Chondrocyte (in vitro differentiated cells): ENCODE results near the gene S100A8. TPM values are rescaled to one million over a fixed set of nuclear protein-coding genes. Genes with fewer than 3 reads are reported as not detected.

ENCODE experiments used
- DNase-seq: peaks from one replicate; pipeline ENCODE4 v3.0.0; 2021; ENCODE audit warnings: mixed read lengths, low spot score
- H3K27ac Mint-ChIP-seq: one replicate; pipeline ENCODE4 v1.8.0; 2021; ENCODE audit warnings: mild to moderate bottlenecking, moderate library complexity, mixed read lengths; ENCODE audit not compliant: unreplicated experiment
- H3K27me3 Mint-ChIP-seq: 2 replicates; pipeline ENCODE4 v1.8.0; 2021; ENCODE audit warnings: low read depth, mixed read lengths
- H3K36me3 Mint-ChIP-seq: 2 replicates; pipeline ENCODE4 v1.8.0; 2021; ENCODE audit warnings: low read depth, mixed read lengths
- H3K4me1 Mint-ChIP-seq: 2 replicates; pipeline ENCODE4 v1.8.0; 2021; ENCODE audit warnings: low read depth, mild to moderate bottlenecking, mixed read lengths
- H3K4me3 Mint-ChIP-seq: one replicate; pipeline ENCODE4 v1.8.0; 2021; ENCODE audit warnings: mild to moderate bottlenecking, moderate library complexity, mixed read lengths; ENCODE audit not compliant: unreplicated experiment
- H3K9me3 Mint-ChIP-seq: 2 replicates; pipeline ENCODE4 v1.8.0; 2021; ENCODE audit warnings: low read depth, mixed read lengths
- CTCF ChIP-seq: fragments of 200-600 bp; sonication (generic); IDR thresholded peaks from 2 replicates; pipeline ENCODE4 v1.5.0; 2021; ENCODE audit warnings: antibody characterized with exemption, mild to moderate bottlenecking, moderate library complexity
- total RNA-seq: library from RNA; stranded (reverse); gene quantifications from 3 replicates; pipeline ENCODE4 v1.2.1, GENCODE V29; 2021

The S100A8 gene
- total RNA-seq, 1 donor from 2014 or later = not detected

GRCh38 chr1:153432874-153433681, 42.2 kb upstream of the S100A8 start:
- Mint-ChIP-seq H3K4me3 (no peak overlapping the region), H3K27ac (no peak overlapping the region), H3K9me3 (no peaks in the 10 kb centered on the region), H3K36me3 (no peaks in the 10 kb centered on the region), H3K4me1 (no peaks in the 10 kb centered on the region), H3K27me3 (peaks cover 23% of the 10 kb centered on the region)
- no peak for TF ChIP-seq CTCF
- no peak for DNase-seq

GRCh38 chr1:153431928-153432327, 41.1 kb upstream of the S100A8 start:
- no peaks in the 10 kb centered on the region for H3K4me1 Mint-ChIP-seq
- H3K36me3 Mint-ChIP-seq = no peaks in the 10 kb centered on the region
- no peaks in the 10 kb centered on the region for H3K9me3 Mint-ChIP-seq
- H3K4me3 Mint-ChIP-seq = no peak overlapping the region
- DNase-seq = no peak
- no peak overlapping the region for H3K27ac Mint-ChIP-seq
- peaks cover 19% of the 10 kb centered on the region for H3K27me3 Mint-ChIP-seq
- no peak for TF ChIP-seq CTCF

DNA sequence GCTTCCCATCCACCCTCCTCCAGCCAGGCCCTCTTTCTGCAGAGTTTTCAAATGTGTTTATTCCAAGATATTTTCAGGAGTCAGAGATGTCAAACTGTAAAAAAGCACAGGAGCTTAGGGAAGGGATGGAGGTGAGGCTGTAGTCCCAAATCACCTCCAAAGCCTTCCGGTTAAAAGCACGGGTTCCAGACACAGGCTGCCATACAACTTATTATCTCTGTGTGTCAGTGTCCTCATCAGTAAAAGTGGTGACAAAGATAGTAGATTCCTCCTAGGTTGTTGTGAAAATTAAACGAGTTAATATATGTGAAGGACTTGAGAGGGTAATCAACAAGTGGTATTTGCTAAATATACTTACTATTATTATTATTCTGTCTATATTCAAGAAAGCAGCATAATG, 40.6 kb upstream of the S100A8 start:
- no peaks in the 10 kb centered on the region for H3K4me1 Mint-ChIP-seq
- H3K36me3 Mint-ChIP-seq = no peaks in the 10 kb centered on the region
- H3K9me3 Mint-ChIP-seq = no peaks in the 10 kb centered on the region
- H3K4me3 Mint-ChIP-seq = no peak overlapping the region
- no peak for DNase-seq
- no peak overlapping the region for H3K27ac Mint-ChIP-seq
- H3K27me3 Mint-ChIP-seq = peaks cover 20% of the 10 kb centered on the region
- TF ChIP-seq CTCF = no peak

DNA sequence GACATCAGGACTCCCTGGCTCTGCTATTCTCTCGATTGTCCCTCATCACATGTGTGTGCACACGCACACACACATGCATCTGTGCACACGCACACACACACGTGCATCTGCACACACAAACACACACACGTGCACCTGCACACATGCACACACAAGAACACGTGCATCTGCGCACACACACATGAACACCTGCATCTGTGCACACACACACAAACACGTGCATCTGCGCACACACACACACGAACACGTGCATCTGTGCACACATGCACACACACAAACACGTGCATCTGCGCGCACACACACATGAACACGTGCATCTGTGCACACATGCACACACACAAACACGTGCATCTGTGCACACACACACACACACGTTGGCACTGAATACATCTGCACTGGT, 40.1 kb upstream of the S100A8 start:
- no peak for TF ChIP-seq CTCF
- H3K36me3 Mint-ChIP-seq = no peaks in the 10 kb centered on the region
- no peaks in the 10 kb centered on the region for H3K4me1 Mint-ChIP-seq
- H3K9me3 Mint-ChIP-seq = no peaks in the 10 kb centered on the region
- no peak for DNase-seq
- no peak overlapping the region for H3K4me3 Mint-ChIP-seq
- no peak overlapping the region for H3K27ac Mint-ChIP-seq
- H3K27me3 Mint-ChIP-seq = peaks cover 21% of the 10 kb centered on the region

DNA sequence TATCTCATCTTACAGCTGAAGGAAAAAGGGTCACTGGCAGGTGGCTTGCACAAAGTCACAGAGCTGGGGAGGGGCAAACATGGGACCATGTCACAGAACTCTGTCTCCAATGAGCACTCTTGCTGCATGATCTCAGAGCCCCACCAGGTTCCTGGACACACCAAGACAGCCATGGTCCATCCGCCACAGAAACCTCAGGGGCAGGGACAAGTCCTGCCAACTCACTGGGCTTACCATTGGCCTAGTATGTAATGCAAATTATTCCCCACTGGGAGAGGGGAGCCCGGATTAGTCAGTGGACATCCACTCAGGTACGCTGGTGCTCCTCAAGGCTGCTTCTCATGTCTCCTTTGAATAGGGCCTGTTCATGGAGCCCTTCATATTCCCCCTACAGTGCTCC, 39.7 kb upstream of the S100A8 start:
- no peak overlapping the region for H3K4me3 Mint-ChIP-seq
- H3K27me3 Mint-ChIP-seq = peaks cover 23% of the 10 kb centered on the region
- no peaks in the 10 kb centered on the region for H3K36me3 Mint-ChIP-seq
- no peak for DNase-seq
- no peak overlapping the region for H3K27ac Mint-ChIP-seq
- TF ChIP-seq CTCF = no peak
- no peaks in the 10 kb centered on the region for H3K4me1 Mint-ChIP-seq
- H3K9me3 Mint-ChIP-seq = no peaks in the 10 kb centered on the region
